ENCODE results near the gene PDE3A. TPM values are rescaled to one million over a fixed set of nuclear protein-coding genes. Genes with fewer than 3 reads are reported as not detected.

Gene PDE3A
- total and polyA plus RNA-seq, 10 of the 15 experiments (the other 5 are each of a cell fraction or from before 2014, with no cell fraction given): 0.01 to 2.6 (median 1.5) TPM

- Histone ChIP-seq H3K27me3 (replicated peaks in 1 of 2; ENCODE audit: control insufficient read depth in 2 of 2, insufficient read depth in 2 of 2, low read length in 1 of 2) (no peaks in the 10 kb centered on the region), H3K4me3 (no peak overlapping the region), H3K4me1 (ENCODE audit: control insufficient read depth, insufficient read depth, low read length) (no peaks in the 10 kb centered on the region), H3K79me2 (ENCODE audit: control insufficient read depth, insufficient read depth, low read length) (no peaks in the 10 kb centered on the region), H3K4me2 (ENCODE audit: control insufficient read depth, insufficient read depth) (no peak overlapping the region), H3K27ac (ENCODE audit: control insufficient read depth, insufficient read depth) (no peak overlapping the region), H2AFZ (ENCODE audit: control insufficient read depth, low read depth, low read length) (no peak overlapping the region), H3K36me3 (ENCODE audit: control insufficient read depth in 2 of 2, insufficient read depth in 2 of 2, low read length in 1 of 2) (no peaks in the 10 kb centered on the region), H3K9me3 (replicated peaks; ENCODE audit: control insufficient read depth, insufficient read depth, low read length) (no peaks in the 10 kb centered on the region), H3K9ac (ENCODE audit: control insufficient read depth, insufficient read depth, low read length) (no peak overlapping the region), H4K20me1 (ENCODE audit: control insufficient read depth, insufficient read depth) (no peaks in the 10 kb centered on the region)
- ChIA-PET RAD21 (ENCODE audit: unreplicated experiment) (no interaction called here), POLR2A (no interaction called here), SMC1A (ENCODE audit: uncharacterized antibody, unreplicated experiment) (no interaction called here), CTCF (interaction anchor here (0.5 to 0.9 kb wide), 2 partner anchors 15 to 406 kb away, joined by 3 read pairs; no protein-coding TSS in a partner anchor)
- TF ChIP-seq RELA (IDR thresholded peaks at IDR 0.05; ENCODE audit: borderline replicate concordance, partially characterized antibody): no peak
- TF ChIP-seq EP300 (IDR thresholded peaks at IDR 0.05; ENCODE audit: borderline replicate concordance in 1 of 2, control insufficient read depth in 1 of 2, low read depth in 2 of 2, low read length in 2 of 2): no peak
- no peak for TF ChIP-seq POLR2AphosphoS2 (IDR thresholded peaks at IDR 0.05; ENCODE audit: low read depth, low read length)
- no peak for TF ChIP-seq CHD1 (IDR thresholded peaks at IDR 0.05; ENCODE audit: low read depth, low read length)
- no peak for TF ChIP-seq BHLHE40 (IDR thresholded peaks at IDR 0.05; ENCODE audit: borderline replicate concordance in 1 of 2, low read depth in 2 of 2, low read length in 1 of 2)
- TF ChIP-seq RBBP5 (conservative IDR thresholded peaks at IDR 0.05): no peak
- no peak for TF ChIP-seq SUZ12 (IDR thresholded peaks at IDR 0.05; ENCODE audit: unreplicated experiment)
- TF ChIP-seq HDAC2 (IDR thresholded peaks at IDR 0.05): no peak
- no peak for TF ChIP-seq DPF2 (IDR thresholded peaks at IDR 0.05)
- no peak for TF ChIP-seq IKZF2 (IDR thresholded peaks at IDR 0.05)
- TF ChIP-seq NFYB (IDR thresholded peaks at IDR 0.05; ENCODE audit: insufficient read depth, low read depth, low read length): no peak
- TF ChIP-seq ZNF207 (IDR thresholded peaks at IDR 0.05; ENCODE audit: borderline replicate concordance): no peak
- TF ChIP-seq ATF7 (IDR thresholded peaks at IDR 0.05; ENCODE audit: low read depth): no peak
- no peak for FAIRE-seq
- intact Hi-C loops (cut with micrococcal nuclease; ENCODE audit: unreplicated experiment) (no loop called here), in situ Hi-C loops (cut with MboI) (no loop called here)
- WGBS (ENCODE audit: insufficient coverage, insufficient replicate concordance, low lambda C conversion rate, missing lambda C conversion rate): 5% methylated on average over 1 of the region's 1 CpG
- no peak for ATAC-seq
- DNase-seq (ENCODE audit: low read depth, low spot score): no peak
- BruUV-seq (replicated peaks): no TSS peak
These were observed 42.4 kb downstream of the PDE3A start for GRCh38 chr12:20410734-20411133.
